T-helper 17 cell (primary cell): Measurements from ENCODE around the gene MRPS18C. TPM values are rescaled to one million over a fixed set of nuclear protein-coding genes. Genes with fewer than 3 reads are reported as not detected.
"Not testable (repeated sequence)": the region's sequence is repeated elsewhere in the genome, so short reads cannot be mapped to it uniquely, and the experiment has no call there.

Source experiments
- ATAC-seq: fragments of 150-1000 bp; cut with Tn5 transposase; 2 replicates; pipeline ENCODE4 v1.10.0; 2021; ENCODE audit warnings: mild to moderate bottlenecking, moderate library complexity
- DNase-seq, 3 donors: peaks; one replicate each; pipeline versions ENCODE4 v3.0.0 to v3.0.0-alpha.2; 2020 to 2021
- H3K9me3 ChIP-seq: one replicate; pipeline ENCODE4 v1.7.0; 2013; ENCODE audit warnings: low read length, mild to moderate bottlenecking; ENCODE audit not compliant: control insufficient read depth, poor library complexity, severe bottlenecking
- H3K27ac Mint-ChIP-seq: one replicate; pipeline ENCODE4 v1.8.0; 2022; ENCODE audit warnings: mild to moderate bottlenecking, moderate library complexity, mixed read lengths
- H3K27me3 Mint-ChIP-seq: one replicate; pipeline ENCODE4 v1.8.0; 2022; ENCODE audit warnings: mixed read lengths
- H3K36me3 Mint-ChIP-seq: one replicate; pipeline ENCODE4 v1.8.0; 2022; ENCODE audit warnings: low read depth, mixed read lengths
- H3K4me1 Mint-ChIP-seq: one replicate; pipeline ENCODE4 v1.8.0; 2022; ENCODE audit warnings: mild to moderate bottlenecking, mixed read lengths
- H3K4me3 Mint-ChIP-seq: one replicate; pipeline ENCODE4 v1.8.0; 2022; ENCODE audit warnings: mild to moderate bottlenecking, moderate library complexity, mixed read lengths
- total RNA-seq, 4 donors: library from RNA in 2 of 4; stranded (reverse) in 2 of 4; gene quantifications; one replicate each; pipeline ENCODE4 v1.2.3 and lab custom pipeline; 2022 to 2026

Gene MRPS18C
- total RNA-seq, 2 donors from 2014 or later: 15.6 to 17.6 TPM

GRCh38 chr4:83473423-83473822, 17.6 kb downstream of the MRPS18C start:
- H3K9me3 ChIP-seq: no peaks in the 10 kb centered on the region
- no peak overlapping the region for H3K27ac Mint-ChIP-seq
- H3K36me3 Mint-ChIP-seq: no peaks in the 10 kb centered on the region
- no peaks in the 10 kb centered on the region for H3K4me1 Mint-ChIP-seq
- H3K4me3 Mint-ChIP-seq: no peak overlapping the region
- ATAC-seq (no peak), DNase-seq (no peak)
- no peaks in the 10 kb centered on the region for H3K27me3 Mint-ChIP-seq

GRCh38 chr4:83473966-83474365, 18.1 kb downstream of the MRPS18C start:
- Mint-ChIP-seq H3K27me3 (no peaks in the 10 kb centered on the region), H3K4me1 (no peaks in the 10 kb centered on the region), H3K27ac (no peak overlapping the region), H3K36me3 (no peaks in the 10 kb centered on the region), H3K4me3 (no peak overlapping the region)
- ATAC-seq: no peak
- H3K9me3 ChIP-seq: no peaks in the 10 kb centered on the region
- no peak for DNase-seq

- no peaks in the 10 kb centered on the region for H3K9me3 ChIP-seq
- Mint-ChIP-seq H3K27ac (peak within 1 kb of the TSS; percentile 93), H3K4me3 (peak within 1 kb of the TSS; percentile 99), H3K36me3 (no peaks in the 10 kb centered on the region), H3K4me1 (peaks cover 23% of the 10 kb centered on the region), H3K27me3 (no peaks in the 10 kb centered on the region)
- ATAC-seq (peak; percentile 93), DNase-seq (peak; percentile 93 to 98 (median 96))
Observed at GRCh38 chr4:83484500-83485461, 28.9 kb downstream of the MRPS18C start, which contains the start of gene ABRAXAS1. Gene ABRAXAS1, minus strand, starts transcription at chr4:83485100. Its CDS starts 28 bp downstream, at chr4:83485072.

- H3K4me1 Mint-ChIP-seq: peaks cover 21% of the 10 kb centered on the region
- H3K36me3 Mint-ChIP-seq: no peaks in the 10 kb centered on the region
- ATAC-seq (no peak), DNase-seq (no peak)
- H3K27me3 Mint-ChIP-seq: no peaks in the 10 kb centered on the region
- H3K4me3 Mint-ChIP-seq: no peak overlapping the region
- no peaks in the 10 kb centered on the region for H3K9me3 ChIP-seq
- H3K27ac Mint-ChIP-seq: peak overlapping the region; percentile 67
Observed at GRCh38 chr4:83486457-83487129, 30.7 kb downstream of the MRPS18C start.

GRCh38 chr4:83489711-83490326, 34.0 kb downstream of the MRPS18C start:
- no peak for DNase-seq
- Mint-ChIP-seq H3K27ac (no peak overlapping the region), H3K4me1 (peaks cover 8% of the 10 kb centered on the region), H3K36me3 (no peaks in the 10 kb centered on the region), H3K4me3 (no peak overlapping the region), H3K27me3 (no peaks in the 10 kb centered on the region)
- H3K9me3 ChIP-seq: no peaks in the 10 kb centered on the region
- ATAC-seq: no peak

- H3K36me3 Mint-ChIP-seq: no peaks in the 10 kb centered on the region
- H3K27ac Mint-ChIP-seq: no peak overlapping the region
- no peak overlapping the region for H3K4me3 Mint-ChIP-seq
- DNase-seq: no peak
- no peaks in the 10 kb centered on the region for H3K27me3 Mint-ChIP-seq
- H3K9me3 ChIP-seq: no peaks in the 10 kb centered on the region
- ATAC-seq: peak; percentile 79
- peaks cover 6% of the 10 kb centered on the region for H3K4me1 Mint-ChIP-seq
Observed at GRCh38 chr4:83490876-83491450, 35.1 kb downstream of the MRPS18C start.

GRCh38 chr4:83496085-83496917, 40.4 kb downstream of the MRPS18C start:
- not testable (repeated sequence) for H3K4me3 Mint-ChIP-seq, H3K27me3 Mint-ChIP-seq, H3K27ac Mint-ChIP-seq, ATAC-seq, H3K9me3 ChIP-seq, DNase-seq, H3K36me3 Mint-ChIP-seq, H3K4me1 Mint-ChIP-seq

- Mint-ChIP-seq H3K4me1 (peaks cover 2% of the 10 kb centered on the region), H3K36me3 (no peaks in the 10 kb centered on the region), H3K27me3 (peaks cover 4% of the 10 kb centered on the region), H3K27ac (peak overlapping the region; percentile 37), H3K4me3 (no peak overlapping the region)
- DNase-seq: no peak
- H3K9me3 ChIP-seq: no peaks in the 10 kb centered on the region
- no peak for ATAC-seq
Observed at GRCh38 chr4:83498187-83498586, 42.3 kb downstream of the MRPS18C start.

GRCh38 chr4:83501671-83502070, 45.8 kb downstream of the MRPS18C start:
- H3K4me3 Mint-ChIP-seq, H3K27me3 Mint-ChIP-seq, H3K27ac Mint-ChIP-seq: not testable (repeated sequence)

GRCh38 chr4:83503974-83504373, 48.1 kb downstream of the MRPS18C start:
- ATAC-seq (peak; percentile 47), DNase-seq (no peak)
- Mint-ChIP-seq H3K4me1 (peaks cover 8% of the 10 kb centered on the region), H3K4me3 (no peak overlapping the region), H3K36me3 (no peaks in the 10 kb centered on the region), H3K27ac (peak overlapping the region; percentile 0), H3K27me3 (peaks cover 4% of the 10 kb centered on the region)
- no peaks in the 10 kb centered on the region for H3K9me3 ChIP-seq

More at GRCh38 chr4:83501671-83502070, 45.8 kb downstream of the MRPS18C start:
- DNase-seq, H3K4me1 Mint-ChIP-seq, H3K36me3 Mint-ChIP-seq, H3K9me3 ChIP-seq, ATAC-seq: not testable (repeated sequence)

- DNase-seq (no peak), ATAC-seq (no peak)
- no peaks in the 10 kb centered on the region for H3K9me3 ChIP-seq
- Mint-ChIP-seq H3K4me3 (peak overlapping the region; percentile 22), H3K4me1 (peaks cover 11% of the 10 kb centered on the region), H3K27ac (peak overlapping the region; percentile 0), H3K27me3 (peaks cover 4% of the 10 kb centered on the region), H3K36me3 (no peaks in the 10 kb centered on the region)
Observed at GRCh38 chr4:83504503-83504902, 48.6 kb downstream of the MRPS18C start.

- ATAC-seq (peak; percentile 21), DNase-seq (no peak)
- Mint-ChIP-seq H3K36me3 (no peaks in the 10 kb centered on the region), H3K4me3 (no peak overlapping the region), H3K4me1 (peaks cover 11% of the 10 kb centered on the region), H3K27me3 (peaks cover 2% of the 10 kb centered on the region), H3K27ac (peak overlapping the region; percentile 0)
- H3K9me3 ChIP-seq: no peaks in the 10 kb centered on the region
Observed at GRCh38 chr4:83504996-83505395, 49.1 kb downstream of the MRPS18C start.
